H9 (cell line): Measurements from ENCODE around the gene CENPP. TPM values are rescaled to one million over a fixed set of nuclear protein-coding genes. Genes with fewer than 3 reads are reported as not detected.
A peak's percentile ranks its signal among the peaks of the same experiment; 100 is the strongest.

ENCODE experiments used
- DNase-seq: peaks from one replicate; pipeline ENCODE4 v3.0.0-alpha.2; 2017
- H2AFZ ChIP-seq: one replicate; pipeline ENCODE4 v1.6.1; 2013; ENCODE audit warnings: mild to moderate bottlenecking, low read length, control low read depth, moderate library complexity
- H2AK5ac ChIP-seq: 2 replicates; pipeline ENCODE4 v1.6.1; 2013; ENCODE audit warnings: low read length, control low read depth, mixed read lengths; ENCODE audit not compliant: insufficient read length
- H2BK120ac ChIP-seq: one replicate; pipeline ENCODE4 v1.6.1; 2013; ENCODE audit warnings: low read depth, mild to moderate bottlenecking, low read length, control low read depth, inconsistent platforms; ENCODE audit not compliant: poor library complexity, severe bottlenecking
- H2BK12ac ChIP-seq: 2 replicates; pipeline ENCODE4 v1.6.1; 2013; ENCODE audit warnings: low read length, control low read depth, mixed read lengths, low read depth; ENCODE audit not compliant: insufficient read length
- H2BK15ac ChIP-seq: 2 replicates; pipeline ENCODE4 v1.6.1; 2013; ENCODE audit warnings: low read depth, low read length, control low read depth
- H2BK20ac ChIP-seq: one replicate; pipeline ENCODE4 v1.6.1; 2013; ENCODE audit warnings: low read depth, mild to moderate bottlenecking, low read length, control low read depth, inconsistent platforms; ENCODE audit not compliant: poor library complexity, severe bottlenecking
- H2BK5ac ChIP-seq: 2 replicates; pipeline ENCODE4 v1.6.1; 2013; ENCODE audit warnings: low read length, control low read depth, mixed read lengths; ENCODE audit not compliant: insufficient read length
- H3K14ac ChIP-seq: 2 replicates; pipeline ENCODE4 v1.6.1; 2013; ENCODE audit warnings: low read length, control low read depth; ENCODE audit not compliant: insufficient read depth
- H3K18ac ChIP-seq: 2 replicates; pipeline ENCODE4 v1.6.1; 2013; ENCODE audit warnings: low read depth, mild to moderate bottlenecking, mixed read lengths, low read length, control low read depth; ENCODE audit not compliant: insufficient read length
- H3K23ac ChIP-seq: 2 replicates; pipeline ENCODE4 v1.6.1; 2013; ENCODE audit warnings: low read length, control low read depth, mixed read lengths, low read depth; ENCODE audit not compliant: insufficient read length
- H3K23me2 ChIP-seq: 2 replicates; pipeline ENCODE4 v1.6.1; 2013; ENCODE audit warnings: low read depth, mild to moderate bottlenecking, mixed read lengths, low read length, control low read depth; ENCODE audit not compliant: insufficient read length, poor library complexity, severe bottlenecking
- H3K27ac ChIP-seq: 2 replicates; pipeline ENCODE4 v1.5.1; 2013; ENCODE audit warnings: low read length, control low read depth, mixed read lengths, low read depth; ENCODE audit not compliant: insufficient read length
- H3K27me3 ChIP-seq: 2 replicates; pipeline ENCODE4 v1.6.1; 2013; ENCODE audit warnings: low read length, control low read depth, inconsistent platforms; ENCODE audit not compliant: insufficient read depth
- H3K4ac ChIP-seq: 2 replicates; pipeline ENCODE4 v1.6.1; 2013; ENCODE audit warnings: low read depth, mild to moderate bottlenecking, control low read depth, inconsistent platforms, low read length, moderate library complexity
- H3K4me1 ChIP-seq: 2 replicates; pipeline ENCODE4 v1.6.1; 2013; ENCODE audit warnings: low read length, control low read depth, inconsistent platforms; ENCODE audit not compliant: insufficient read depth
- H3K4me2 ChIP-seq: 2 replicates; pipeline ENCODE4 v1.6.1; 2013; ENCODE audit warnings: low read length, control low read depth, mixed read lengths; ENCODE audit not compliant: insufficient read length, insufficient read depth
- H3K56ac ChIP-seq: 2 replicates; pipeline ENCODE4 v1.6.1; 2013; ENCODE audit warnings: low read depth, mild to moderate bottlenecking, mixed read lengths, low read length, control low read depth; ENCODE audit not compliant: insufficient read length
- H3K79me1 ChIP-seq: 2 replicates; pipeline ENCODE4 v1.6.1; 2013; ENCODE audit warnings: low read depth, mild to moderate bottlenecking, moderate library complexity, low read length, control low read depth, inconsistent platforms; ENCODE audit not compliant: insufficient read depth, poor library complexity, severe bottlenecking
- H3K79me2 ChIP-seq: 2 replicates; pipeline ENCODE4 v1.6.1; 2013; ENCODE audit warnings: low read length, control low read depth, inconsistent platforms; ENCODE audit not compliant: insufficient read depth
- H3K9ac ChIP-seq: 2 replicates; pipeline ENCODE4 v1.6.1; 2013; ENCODE audit warnings: low read length, control low read depth, mixed read lengths; ENCODE audit not compliant: insufficient read length; ENCODE audit errors: extremely low read depth
- H3K9me3 ChIP-seq: one replicate; pipeline ENCODE4 v1.6.1; 2013; ENCODE audit warnings: low read depth, low read length, inconsistent platforms; ENCODE audit not compliant: control insufficient read depth
- H3T11ph ChIP-seq: one replicate; pipeline ENCODE4 v1.6.1; 2013; ENCODE audit warnings: mild to moderate bottlenecking, low read length, control low read depth, inconsistent platforms
- H4K20me1 ChIP-seq: one replicate; pipeline ENCODE4 v1.6.1; 2013; ENCODE audit not compliant: control insufficient read depth, insufficient read length, insufficient read depth
- H4K5ac ChIP-seq: 2 replicates; pipeline ENCODE4 v1.6.1; 2013; ENCODE audit warnings: low read depth, mild to moderate bottlenecking, mixed read lengths, low read length, control low read depth; ENCODE audit not compliant: insufficient read length
- H4K8ac ChIP-seq: replicated peaks from 2 replicates; pipeline ENCODE4 v1.6.1; 2013; ENCODE audit warnings: low read length, control low read depth, mixed read lengths, low read depth; ENCODE audit not compliant: insufficient read length
- H4K91ac ChIP-seq: 2 replicates; pipeline ENCODE4 v1.6.1; 2013; ENCODE audit warnings: low read depth, mild to moderate bottlenecking, moderate library complexity, mixed read lengths, low read length, control low read depth; ENCODE audit not compliant: insufficient read length
- H3K27ac Mint-ChIP-seq, 3 experiments: 2 replicates in 2 of 3; 3 replicates in 1 of 3; pipeline ENCODE4 v1.8.0; 2020 to 2021; ENCODE audit warnings: mixed read lengths in 3 of 3, mild to moderate bottlenecking in 1 of 3, moderate library complexity in 1 of 3
- H3K27me3 Mint-ChIP-seq: 2 replicates; pipeline ENCODE4 v1.8.0; 2021; ENCODE audit warnings: low read depth, mild to moderate bottlenecking, moderate library complexity, mixed read lengths
- H3K36me3 Mint-ChIP-seq, 3 experiments: 2 replicates in 2 of 3; 3 replicates in 1 of 3; pipeline ENCODE4 v1.8.0; 2020 to 2021; ENCODE audit warnings: low read depth in 3 of 3, mixed read lengths in 3 of 3; ENCODE audit not compliant: insufficient read depth in 1 of 3
- H3K4me1 Mint-ChIP-seq, 2 experiments: 2 replicates each; pipeline ENCODE4 v1.8.0; 2020; ENCODE audit warnings: mixed read lengths in 2 of 2
- H3K4me3 Mint-ChIP-seq, 2 experiments: 2 replicates in 1 of 2; 3 replicates in 1 of 2; pipeline ENCODE4 v1.8.0; 2020 to 2021; ENCODE audit warnings: mild to moderate bottlenecking in 2 of 2, mixed read lengths in 2 of 2, moderate library complexity in 1 of 2
- H3K9me3 Mint-ChIP-seq, 2 experiments: 2 replicates in 1 of 2; 3 replicates in 1 of 2; pipeline ENCODE4 v1.8.0; 2020; ENCODE audit warnings: mild to moderate bottlenecking in 2 of 2, mixed read lengths in 2 of 2, moderate library complexity in 1 of 2
- WGBS: extraction: QIAGEN DNeasy Blood & Tissue Kit; methylation state at CpG from one replicate; pipeline ENCODE4 v1.1.7; 2013; ENCODE audit warnings: missing lambda C conversion rate, low lambda C conversion rate, mixed read lengths; ENCODE audit not compliant: insufficient read length; ENCODE audit errors: extremely low coverage; 5-methylcytosine and 5-hydroxymethylcytosine counted together
- total RNA-seq: library from RNA; stranded (reverse); gene quantifications from 2 replicates; pipeline ENCODE4 v1.2.1, GENCODE V29; 2021
- TF ChIP-seq, protein P1 (sequence below): fragments of 200-600 bp; sonication (generic); conservative IDR thresholded peaks from 3 replicates; pipeline ENCODE4 v1.8.0; 2021; ENCODE audit warnings: antibody characterized with exemption, mild to moderate bottlenecking

CENPP gene
- total RNA-seq, 1 experiment from 2014 or later = 9.1 TPM

DNA sequence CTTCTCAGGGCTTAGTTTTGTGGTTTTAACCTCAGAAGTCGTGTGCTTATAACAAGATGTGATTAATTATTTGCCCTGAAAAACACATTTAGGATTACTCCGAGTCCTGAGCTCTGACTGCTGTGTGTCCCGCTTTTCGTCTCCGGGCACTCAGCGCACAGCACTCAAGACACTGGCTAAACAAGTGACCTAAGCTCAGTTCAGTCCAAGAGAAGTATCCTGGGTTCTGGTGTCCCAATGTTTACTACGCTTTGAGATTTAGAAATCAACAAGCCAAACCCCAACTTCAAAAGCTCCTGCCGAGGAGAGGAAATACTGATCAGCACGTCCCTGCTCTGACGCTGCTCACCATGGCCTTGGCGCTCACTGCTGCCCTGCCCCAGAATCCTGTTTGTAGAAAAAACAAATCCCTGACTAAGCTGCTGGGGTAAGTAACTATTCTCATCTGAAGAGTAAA is 290.9 kb downstream of the CENPP start:
- H2BK15ac ChIP-seq = no peak overlapping the region
- Mint-ChIP-seq H3K9me3 (no peaks in the 10 kb centered on the region), H3K36me3 (peaks cover 3 to 60% (median 20%) of the 10 kb centered on the region in 3 experiments)

More for the DNA sequence above, 290.9 kb downstream of the CENPP start:
- Histone ChIP-seq H3T11ph (no peak overlapping the region), H3K23ac (no peak overlapping the region), H3K14ac (no peak overlapping the region), H3K4me1 (no peaks in the 10 kb centered on the region), H4K91ac (no peak overlapping the region), H2BK120ac (no peak overlapping the region), H4K5ac (no peak overlapping the region), H3K79me2 (no peaks in the 10 kb centered on the region), H4K8ac (no peak overlapping the region), H2AFZ (no peak overlapping the region), H3K9ac (no peak overlapping the region), H3K4ac (no peak overlapping the region), H3K4me2 (no peak overlapping the region), H3K27ac (no peak overlapping the region), H3K56ac (no peak overlapping the region), H2BK5ac (no peak overlapping the region), H4K20me1 (no peaks in the 10 kb centered on the region), H2BK12ac (no peak overlapping the region), H3K18ac (no peak overlapping the region), H3K23me2 (no peaks in the 10 kb centered on the region), H3K79me1 (no peaks in the 10 kb centered on the region), H2BK20ac (no peak overlapping the region), H3K9me3 (no peaks in the 10 kb centered on the region), H2AK5ac (no peak overlapping the region), H3K27me3 (no peaks in the 10 kb centered on the region)
- Mint-ChIP-seq H3K4me1 (no peaks in the 10 kb centered on the region), H3K27ac (peak overlapping the region in 1 of 3 experiments; percentile 62; a peak in 1 of 7 replicates), H3K27me3 (no peaks in the 10 kb centered on the region), H3K4me3 (no peak overlapping the region)
- DNase-seq = peak; percentile 2
- TF ChIP-seq, protein P1, sequence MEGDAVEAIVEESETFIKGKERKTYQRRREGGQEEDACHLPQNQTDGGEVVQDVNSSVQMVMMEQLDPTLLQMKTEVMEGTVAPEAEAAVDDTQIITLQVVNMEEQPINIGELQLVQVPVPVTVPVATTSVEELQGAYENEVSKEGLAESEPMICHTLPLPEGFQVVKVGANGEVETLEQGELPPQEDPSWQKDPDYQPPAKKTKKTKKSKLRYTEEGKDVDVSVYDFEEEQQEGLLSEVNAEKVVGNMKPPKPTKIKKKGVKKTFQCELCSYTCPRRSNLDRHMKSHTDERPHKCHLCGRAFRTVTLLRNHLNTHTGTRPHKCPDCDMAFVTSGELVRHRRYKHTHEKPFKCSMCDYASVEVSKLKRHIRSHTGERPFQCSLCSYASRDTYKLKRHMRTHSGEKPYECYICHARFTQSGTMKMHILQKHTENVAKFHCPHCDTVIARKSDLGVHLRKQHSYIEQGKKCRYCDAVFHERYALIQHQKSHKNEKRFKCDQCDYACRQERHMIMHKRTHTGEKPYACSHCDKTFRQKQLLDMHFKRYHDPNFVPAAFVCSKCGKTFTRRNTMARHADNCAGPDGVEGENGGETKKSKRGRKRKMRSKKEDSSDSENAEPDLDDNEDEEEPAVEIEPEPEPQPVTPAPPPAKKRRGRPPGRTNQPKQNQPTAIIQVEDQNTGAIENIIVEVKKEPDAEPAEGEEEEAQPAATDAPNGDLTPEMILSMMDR = no peak
- no CpG with 5 or more reads among the region's 11 CpGs for WGBS
